MM.1S (cell line): Measurements from ENCODE around the gene CUL3.

Experiments used
- EZH2 ChIP-seq: fragments of 300-600 bp; sonication (generic); optimal IDR thresholded peaks from 2 replicates; pipeline ENCODE3; 2017; ENCODE audit warnings: low read depth, mild to moderate bottlenecking, antibody characterized with exemption, low read length, mixed read lengths
- TF ChIP-seq, protein P1 (sequence below): fragments of 300-600 bp; sonication (generic); IDR thresholded peaks from 2 replicates; pipeline ENCODE4 v1.5.1; 2016; ENCODE audit warnings: antibody characterized with exemption, low read length, mixed read lengths

DNA sequence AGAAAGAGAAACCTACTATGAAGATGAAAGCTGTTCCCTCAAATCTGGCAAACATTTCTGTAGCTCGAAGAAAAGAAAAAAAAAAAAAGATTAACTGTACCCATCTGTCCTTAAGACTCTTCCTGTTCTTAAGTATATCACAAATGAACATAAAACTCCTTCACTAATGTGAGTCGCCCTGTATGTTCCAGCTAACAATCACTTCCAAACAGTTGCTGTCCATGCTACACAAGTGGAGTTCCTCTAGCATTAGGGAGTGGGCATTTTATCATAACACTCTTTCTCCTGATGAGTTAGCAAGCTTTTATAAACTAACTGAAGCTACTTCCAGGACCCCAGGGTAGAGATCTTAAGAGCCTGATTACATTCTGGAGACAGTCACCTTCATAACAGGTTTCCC, 5.8 kb downstream of the CUL3 start:
- TF ChIP-seq EZH2 = no peak
- TF ChIP-seq, protein P1, sequence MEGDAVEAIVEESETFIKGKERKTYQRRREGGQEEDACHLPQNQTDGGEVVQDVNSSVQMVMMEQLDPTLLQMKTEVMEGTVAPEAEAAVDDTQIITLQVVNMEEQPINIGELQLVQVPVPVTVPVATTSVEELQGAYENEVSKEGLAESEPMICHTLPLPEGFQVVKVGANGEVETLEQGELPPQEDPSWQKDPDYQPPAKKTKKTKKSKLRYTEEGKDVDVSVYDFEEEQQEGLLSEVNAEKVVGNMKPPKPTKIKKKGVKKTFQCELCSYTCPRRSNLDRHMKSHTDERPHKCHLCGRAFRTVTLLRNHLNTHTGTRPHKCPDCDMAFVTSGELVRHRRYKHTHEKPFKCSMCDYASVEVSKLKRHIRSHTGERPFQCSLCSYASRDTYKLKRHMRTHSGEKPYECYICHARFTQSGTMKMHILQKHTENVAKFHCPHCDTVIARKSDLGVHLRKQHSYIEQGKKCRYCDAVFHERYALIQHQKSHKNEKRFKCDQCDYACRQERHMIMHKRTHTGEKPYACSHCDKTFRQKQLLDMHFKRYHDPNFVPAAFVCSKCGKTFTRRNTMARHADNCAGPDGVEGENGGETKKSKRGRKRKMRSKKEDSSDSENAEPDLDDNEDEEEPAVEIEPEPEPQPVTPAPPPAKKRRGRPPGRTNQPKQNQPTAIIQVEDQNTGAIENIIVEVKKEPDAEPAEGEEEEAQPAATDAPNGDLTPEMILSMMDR = no peak
